Endothelial cell of umbilical vein (primary cell): ENCODE results near the gene BLNK. TPM values are rescaled to one million over a fixed set of nuclear protein-coding genes. Genes with fewer than 3 reads are reported as not detected.

Source experiments
- BruUV-seq: library from RNA; stranded (reverse); fragments of 400-500 nt; replicated peaks from 2 replicates; lab custom pipeline; 2021; lab: Mats Ljungman, UMichigan
- CTCF ChIA-PET: fragments of 300-600, 350-600 bp; sonication (Branson Sonifier 250); formaldehyde crosslinking; loops from one replicate; lab custom pipeline; 2021; ENCODE audit warnings: antibody characterized with exemption, inconsistent platforms; lab: Charles Lee
- POLR2A ChIA-PET: fragments of 300-600, 350-600 bp; sonication (Branson Sonifier 250); formaldehyde crosslinking; loops from one replicate; lab custom pipeline; 2021; ENCODE audit warnings: antibody characterized with exemption, inconsistent platforms; lab: Charles Lee
- DNase-seq: peaks from one replicate; pipeline ENCODE4 v3.0.0-alpha.2; 2011; ENCODE audit warnings: low read depth, low spot score
- FAIRE-seq: peaks from 2 replicates; lab custom pipeline; 2011; peaks lifted over from hg19 to GRCh38; lab: Jason Lieb, UNC
- H2AFZ ChIP-seq: 2 replicates; pipeline ENCODE4 v1.6.0; 2012; ENCODE audit warnings: low read depth, low read length, control low read depth, inconsistent platforms
- H3K27ac ChIP-seq: 2 replicates; pipeline ENCODE4 v1.5.1; 2011; ENCODE audit warnings: low read depth, mild to moderate bottlenecking, control low read depth, low read length, moderate library complexity; ENCODE audit not compliant: insufficient read depth
- H3K27me3 ChIP-seq, 2 experiments: 2 replicates each; pipeline versions ENCODE4 v1.6.0 to v1.6.1; 2011; ENCODE audit warnings: low read length in 2 of 2, mixed read lengths in 1 of 2; ENCODE audit not compliant: control insufficient read depth in 2 of 2, insufficient read depth in 2 of 2
- H3K36me3 ChIP-seq, 2 experiments: 2 replicates in 1 of 2; 3 replicates in 1 of 2; pipeline ENCODE4 v1.5.1; 2011; ENCODE audit warnings: low read length in 2 of 2, mild to moderate bottlenecking in 1 of 2, moderate library complexity in 1 of 2; ENCODE audit not compliant: control insufficient read depth in 2 of 2, insufficient read depth in 2 of 2; ENCODE audit errors: extremely low read depth in 1 of 2
- H3K4me1 ChIP-seq: 3 replicates; pipeline ENCODE4 v1.5.1; 2011; ENCODE audit warnings: mild to moderate bottlenecking, low read length; ENCODE audit not compliant: control insufficient read depth, insufficient read depth; ENCODE audit errors: extremely low read depth
- H3K4me2 ChIP-seq: 2 replicates; pipeline ENCODE4 v1.6.1; 2011; ENCODE audit warnings: low read length, control low read depth, mixed read lengths; ENCODE audit not compliant: insufficient read depth
- H3K4me3 ChIP-seq, 3 experiments: fragments of 200-600 bp in 1 of 3; sonication (generic), shearing (Covaris generic) in 1 of 3; replicated peaks in 1 of 3; 2 replicates each; pipeline ENCODE4 v1.5.1; 2011 to 2016; ENCODE audit warnings: control low read depth in 3 of 3, low read length in 3 of 3, mild to moderate bottlenecking in 2 of 3, inconsistent platforms in 1 of 3, low read depth in 1 of 3, moderate library complexity in 1 of 3; ENCODE audit not compliant: insufficient read depth in 1 of 3
- H3K79me2 ChIP-seq: 2 replicates; pipeline ENCODE4 v1.6.0; 2012; ENCODE audit warnings: low read length, inconsistent platforms; ENCODE audit not compliant: control insufficient read depth, insufficient read depth
- H3K9ac ChIP-seq: replicated peaks from 2 replicates; pipeline ENCODE3; 2011; ENCODE audit warnings: low read length, control low read depth; ENCODE audit not compliant: insufficient read depth; ENCODE audit errors: extremely low read depth
- H3K9me1 ChIP-seq: replicated peaks from 3 replicates; pipeline ENCODE4 v1.6.0; 2011; ENCODE audit warnings: mild to moderate bottlenecking, low read length; ENCODE audit not compliant: control insufficient read depth, insufficient read depth; ENCODE audit errors: extremely low read depth
- H3K9me3 ChIP-seq: replicated peaks from 2 replicates; pipeline ENCODE4 v1.5.1; 2012; ENCODE audit warnings: low read length, inconsistent platforms; ENCODE audit not compliant: control insufficient read depth, insufficient read depth
- H4K20me1 ChIP-seq: replicated peaks from 2 replicates; pipeline ENCODE3; 2011; ENCODE audit warnings: mild to moderate bottlenecking, low read length; ENCODE audit not compliant: control insufficient read depth, insufficient read depth; ENCODE audit errors: extremely low read depth
- CTCF ChIP-seq, 2 donors: IDR thresholded peaks; 1 replicate in 1 of 2; 2 replicates in 1 of 2; pipeline ENCODE4 v1.5.1; 2011; ENCODE audit warnings: low read length in 2 of 2, mild to moderate bottlenecking in 2 of 2, moderate library complexity in 2 of 2, control low read depth in 1 of 2, inconsistent platforms in 1 of 2, low read depth in 1 of 2; ENCODE audit not compliant: insufficient read depth in 1 of 2; ENCODE audit errors: extremely low read depth in 1 of 2
- EZH2 ChIP-seq: IDR thresholded peaks from 2 replicates; pipeline ENCODE4 v1.6.1; 2012; ENCODE audit warnings: borderline replicate concordance, low read depth, mild to moderate bottlenecking, moderate library complexity, low read length, inconsistent platforms; ENCODE audit not compliant: severe bottlenecking
- FOS ChIP-seq: IDR thresholded peaks from 2 replicates; pipeline ENCODE4 v1.6.1; 2011; ENCODE audit warnings: mild to moderate bottlenecking, low read length, moderate library complexity, borderline replicate concordance; ENCODE audit not compliant: insufficient read depth
- GATA2 ChIP-seq: IDR thresholded peaks from 2 replicates; pipeline ENCODE4 v1.7.0; 2011; ENCODE audit warnings: low read depth, mild to moderate bottlenecking, moderate library complexity, mixed read lengths, low read length; ENCODE audit not compliant: insufficient read length, insufficient read depth
- JUN ChIP-seq: IDR thresholded peaks from 2 replicates; pipeline ENCODE4 v1.6.1; 2011; ENCODE audit warnings: borderline replicate concordance, low read depth; ENCODE audit not compliant: insufficient read length, insufficient read depth
- MAX ChIP-seq: IDR thresholded peaks from 2 replicates; pipeline ENCODE4 v1.6.1; 2011; ENCODE audit not compliant: insufficient read depth, insufficient read length
- MYC ChIP-seq: IDR thresholded peaks from one replicate; pipeline ENCODE4 v1.6.1; 2011; ENCODE audit warnings: mild to moderate bottlenecking, low read depth, low read length
- POLR2A ChIP-seq: IDR thresholded peaks from 2 replicates; pipeline ENCODE4 v1.6.1; 2012; ENCODE audit warnings: low read depth, mild to moderate bottlenecking, control low read depth, low read length
- POLR2AphosphoS5 ChIP-seq: IDR thresholded peaks from 2 replicates; pipeline ENCODE4 v1.6.1; 2012; ENCODE audit warnings: low read depth, mild to moderate bottlenecking, control low read depth, low read length, moderate library complexity; ENCODE audit not compliant: insufficient read depth
- dilution Hi-C: fragments of 300-500 bp; cut with MboI; formaldehyde crosslinking; loops from one replicate; pipeline ENCODE4 v1.15.0; 2019; ENCODE audit warnings: low sequenced_read_pairs; ENCODE audit not compliant: extremely low pct_ligation_motif_present
- intact Hi-C: fragments of 100-400 bp; cut with micrococcal nuclease; formaldehyde crosslinking; loops from one replicate; pipeline ENCODE4 v1.10.0; 2022
- polyA plus RNA-seq, 4 experiments: library from polyadenylated mRNA; depleted of rRNA in 3 of 4; stranded (reverse) in 3 of 4; unstranded in 1 of 4; fragments of >200 nt; gene quantifications; 2 replicates each; pipeline versions ENCODE4 v1.2.1 to v1.2.3, GENCODE V29; 2011 to 2012; ENCODE audit warnings: missing spikeins in 1 of 4
- total RNA-seq: library from RNA; stranded (reverse); gene quantifications from 2 replicates; pipeline ENCODE4 v1.2.3, GENCODE V29; 2021

Gene BLNK
- total and polyA plus RNA-seq, 2 donors (not counting 3 experiments of a cell fraction or from before 2014, with no cell fraction given): not detected

- Histone ChIP-seq H3K9me3 (no peaks in the 10 kb centered on the region), H3K27me3 (peaks cover 0 to 4% of the 10 kb centered on the region in 2 experiments), H3K4me3 (no peak overlapping the region), H3K4me2 (no peak overlapping the region), H3K9me1 (no peaks in the 10 kb centered on the region), H3K36me3 (no peaks in the 10 kb centered on the region), H3K9ac (no peak overlapping the region), H3K4me1 (no peaks in the 10 kb centered on the region), H3K27ac (no peak overlapping the region), H4K20me1 (no peaks in the 10 kb centered on the region), H2AFZ (no peak overlapping the region), H3K79me2 (no peaks in the 10 kb centered on the region)
- intact Hi-C loops (no loop called here), dilution Hi-C loops (no loop called here)
- no peak for FAIRE-seq
- BruUV-seq: no TSS peak
- POLR2A ChIA-PET: no interaction called here
- DNase-seq: no peak
- CTCF ChIA-PET: no interaction called here
- TF ChIP-seq POLR2AphosphoS5 (no peak), GATA2 (no peak), POLR2A (no peak), EZH2 (no peak), MAX (no peak), CTCF (IDR thresholded peaks at IDR 0.05; ENCODE audit: extremely low read depth in 1 of 2, insufficient read depth in 1 of 2, low read depth in 1 of 2, low read length in 2 of 2) (no peak), JUN (no peak), FOS (no peak), MYC (no peak)
Measured at GRCh38 chr10:96268341-96268909, 2.9 kb downstream of the BLNK start.
